Stimulated activated CD8-positive, alpha-beta memory T cell treated with anti-CD3 and anti-CD28 coated beads, Interleukin-4, amount 100 ng/mL, for 48 hours (primary cell): ENCODE measurements around the gene B4GALT5.

Source experiments
- DNase-seq: peaks from one replicate; pipeline ENCODE4 v3.0.0-alpha.2; 2020

Gene B4GALT5

GRCh38 chr20:49699200-49699992 lies 14.3 kb downstream of the B4GALT5 start:
- DNase-seq, result peak; percentile 41

GRCh38 chr20:49698477-49698876 lies 15.2 kb downstream of the B4GALT5 start:
- no peak for DNase-seq

- no peak for DNase-seq
These were observed 16.6 kb downstream of the B4GALT5 start for GRCh38 chr20:49697071-49697470.

GRCh38 chr20:49696594-49696993 lies 17.1 kb downstream of the B4GALT5 start:
- DNase-seq, result no peak

- no peak for DNase-seq
These were observed 17.8 kb downstream of the B4GALT5 start for GRCh38 chr20:49695830-49696229.

GRCh38 chr20:49694450-49695071 lies 19.1 kb downstream of the B4GALT5 start:
- DNase-seq, result no peak

- DNase-seq, result no peak
These were observed 20.1 kb downstream of the B4GALT5 start for GRCh38 chr20:49693435-49694171.

- DNase-seq, result no peak
These were observed 20.7 kb downstream of the B4GALT5 start for GRCh38 chr20:49692941-49693340.

- DNase-seq, result no peak
These were observed 21.7 kb downstream of the B4GALT5 start for GRCh38 chr20:49691818-49692568.

GRCh38 chr20:49690899-49691620 lies 22.6 kb downstream of the B4GALT5 start:
- DNase-seq, result no peak

GRCh38 chr20:49687595-49688567 lies 25.8 kb downstream of the B4GALT5 start:
- no peak for DNase-seq

GRCh38 chr20:49685809-49686208 lies 27.9 kb downstream of the B4GALT5 start:
- no peak for DNase-seq

GRCh38 chr20:49685161-49685601 lies 28.5 kb downstream of the B4GALT5 start:
- no peak for DNase-seq

GRCh38 chr20:49684335-49684997 lies 29.2 kb downstream of the B4GALT5 start:
- no peak for DNase-seq

GRCh38 chr20:49682798-49683197 lies 30.9 kb downstream of the B4GALT5 start:
- no peak for DNase-seq

GRCh38 chr20:49682278-49682677 lies 31.4 kb downstream of the B4GALT5 start:
- no peak for DNase-seq

- DNase-seq, result no peak
These were observed 31.8 kb downstream of the B4GALT5 start for GRCh38 chr20:49681850-49682216.

GRCh38 chr20:49680484-49680883 lies 33.2 kb downstream of the B4GALT5 start:
- no peak for DNase-seq

- no peak for DNase-seq
These were observed 34.0 kb downstream of the B4GALT5 start for GRCh38 chr20:49679634-49680033.
